22Rv1 (cell line): ENCODE measurements around the gene ARHGAP40.

Experiments
- CTCF ChIP-seq: fragments of 450-650 bp; IDR thresholded peaks from 2 replicates; pipeline ENCODE4 v1.5.1; 2017; ENCODE audit warnings: mild to moderate bottlenecking
- ZFX ChIP-seq: fragments of 450-650 bp; IDR thresholded peaks from 2 replicates; pipeline ENCODE4 v1.6.1; 2017; ENCODE audit warnings: antibody characterized with exemption, borderline replicate concordance

- TF ChIP-seq CTCF (no peak), ZFX (no peak)
Observed at GRCh38 chr20:38573413-38573812, 28.2 kb upstream of the ARHGAP40 start.
